Astrocyte (in vitro differentiated cells and primary cell): ENCODE measurements around the gene ANKLE2.

ENCODE experiments used
- EZH2 ChIP-seq: IDR thresholded peaks from 2 replicates; pipeline ENCODE4 v1.6.1; 2012; ENCODE audit warnings: mild to moderate bottlenecking, low read length, inconsistent platforms; ENCODE audit not compliant: insufficient read depth
- TF ChIP-seq, protein P1 (sequence below): IDR thresholded peaks from 2 replicates; pipeline ENCODE4 v1.5.1; 2011; ENCODE audit warnings: low read depth, mild to moderate bottlenecking, inconsistent platforms, low read length, moderate library complexity; ENCODE audit not compliant: insufficient read depth

DNA sequence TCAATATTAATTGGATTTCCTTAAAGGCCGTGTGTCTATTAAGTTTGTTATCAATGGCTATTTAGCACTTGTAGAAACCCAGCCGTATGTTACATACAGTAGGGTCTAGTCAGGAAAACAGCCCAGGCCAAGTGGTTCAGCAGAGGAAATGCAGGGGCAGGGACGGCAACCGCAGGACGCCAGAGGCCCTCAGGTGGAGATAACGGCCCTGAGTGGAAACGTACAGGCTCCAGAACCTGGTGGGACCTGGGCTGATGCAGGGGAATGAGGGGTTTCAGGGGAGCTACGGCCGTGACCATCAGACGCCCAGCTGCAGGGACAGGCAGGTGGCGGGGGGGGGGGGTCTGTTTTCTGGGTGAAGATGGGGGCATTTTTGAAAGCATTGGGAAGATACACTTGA lies 3.7 kb upstream of the ANKLE2 start:
- TF ChIP-seq, protein P1, sequence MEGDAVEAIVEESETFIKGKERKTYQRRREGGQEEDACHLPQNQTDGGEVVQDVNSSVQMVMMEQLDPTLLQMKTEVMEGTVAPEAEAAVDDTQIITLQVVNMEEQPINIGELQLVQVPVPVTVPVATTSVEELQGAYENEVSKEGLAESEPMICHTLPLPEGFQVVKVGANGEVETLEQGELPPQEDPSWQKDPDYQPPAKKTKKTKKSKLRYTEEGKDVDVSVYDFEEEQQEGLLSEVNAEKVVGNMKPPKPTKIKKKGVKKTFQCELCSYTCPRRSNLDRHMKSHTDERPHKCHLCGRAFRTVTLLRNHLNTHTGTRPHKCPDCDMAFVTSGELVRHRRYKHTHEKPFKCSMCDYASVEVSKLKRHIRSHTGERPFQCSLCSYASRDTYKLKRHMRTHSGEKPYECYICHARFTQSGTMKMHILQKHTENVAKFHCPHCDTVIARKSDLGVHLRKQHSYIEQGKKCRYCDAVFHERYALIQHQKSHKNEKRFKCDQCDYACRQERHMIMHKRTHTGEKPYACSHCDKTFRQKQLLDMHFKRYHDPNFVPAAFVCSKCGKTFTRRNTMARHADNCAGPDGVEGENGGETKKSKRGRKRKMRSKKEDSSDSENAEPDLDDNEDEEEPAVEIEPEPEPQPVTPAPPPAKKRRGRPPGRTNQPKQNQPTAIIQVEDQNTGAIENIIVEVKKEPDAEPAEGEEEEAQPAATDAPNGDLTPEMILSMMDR: no peak
- no peak for TF ChIP-seq EZH2
